Adrenal gland (tissue), 5 donors: ENCODE data around the gene ROR2.
"Not testable (repeated sequence)": the region's sequence is repeated elsewhere in the genome, so short reads cannot be mapped to it uniquely, and the experiment has no call there.

ENCODE experiments used
- POLR2A ChIP-seq, 2 donors: fragments of 450-650 bp; IDR thresholded peaks; one replicate each; pipeline ENCODE4 v1.6.1; 2017; ENCODE audit warnings: antibody characterized with exemption in 2 of 2, mild to moderate bottlenecking in 2 of 2, moderate library complexity in 1 of 2
- TF ChIP-seq, protein P1 (sequence below), 6 experiments: fragments of 450-650 bp in 4 of 6; fragments of 200-600 bp in 2 of 6; sonication (generic) in 1 of 6; IDR thresholded peaks; 1 replicate in 5 of 6; 2 replicates in 1 of 6; pipeline versions ENCODE4 v1.5.1 to v1.8.0; 2016 to 2021; ENCODE audit warnings: antibody characterized with exemption in 6 of 6, mild to moderate bottlenecking in 2 of 6, moderate library complexity in 1 of 6
- donor health status: DM: no; HTN: no; CAD: no.

DNA sequence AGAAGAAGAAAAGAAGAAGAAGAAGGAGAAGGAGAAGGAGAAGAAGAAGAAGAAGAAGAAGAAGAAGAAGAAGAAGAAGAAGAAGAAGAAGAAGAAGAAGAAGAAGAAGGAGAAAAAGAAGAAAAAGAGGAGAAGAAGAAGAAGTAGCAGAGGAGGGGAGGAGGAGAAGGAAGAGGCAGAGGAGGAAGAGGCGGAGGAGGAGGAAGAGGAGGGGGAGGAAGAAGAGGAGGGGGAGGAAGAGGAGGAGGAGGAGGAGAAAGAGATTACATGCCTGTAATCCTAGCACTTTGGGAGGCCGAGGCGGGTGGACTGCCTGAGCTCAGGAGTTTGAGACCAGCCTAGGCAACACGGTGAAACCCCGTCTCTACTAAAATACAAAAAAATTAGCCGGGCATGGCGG is 315.2 kb downstream of the ROR2 start:
- TF ChIP-seq, protein P1, sequence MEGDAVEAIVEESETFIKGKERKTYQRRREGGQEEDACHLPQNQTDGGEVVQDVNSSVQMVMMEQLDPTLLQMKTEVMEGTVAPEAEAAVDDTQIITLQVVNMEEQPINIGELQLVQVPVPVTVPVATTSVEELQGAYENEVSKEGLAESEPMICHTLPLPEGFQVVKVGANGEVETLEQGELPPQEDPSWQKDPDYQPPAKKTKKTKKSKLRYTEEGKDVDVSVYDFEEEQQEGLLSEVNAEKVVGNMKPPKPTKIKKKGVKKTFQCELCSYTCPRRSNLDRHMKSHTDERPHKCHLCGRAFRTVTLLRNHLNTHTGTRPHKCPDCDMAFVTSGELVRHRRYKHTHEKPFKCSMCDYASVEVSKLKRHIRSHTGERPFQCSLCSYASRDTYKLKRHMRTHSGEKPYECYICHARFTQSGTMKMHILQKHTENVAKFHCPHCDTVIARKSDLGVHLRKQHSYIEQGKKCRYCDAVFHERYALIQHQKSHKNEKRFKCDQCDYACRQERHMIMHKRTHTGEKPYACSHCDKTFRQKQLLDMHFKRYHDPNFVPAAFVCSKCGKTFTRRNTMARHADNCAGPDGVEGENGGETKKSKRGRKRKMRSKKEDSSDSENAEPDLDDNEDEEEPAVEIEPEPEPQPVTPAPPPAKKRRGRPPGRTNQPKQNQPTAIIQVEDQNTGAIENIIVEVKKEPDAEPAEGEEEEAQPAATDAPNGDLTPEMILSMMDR (IDR thresholded peaks at IDR 0.05), result not testable (repeated sequence)
- not testable (repeated sequence) for TF ChIP-seq POLR2A (IDR thresholded peaks at IDR 0.05)
